Measurements from ENCODE around the gene ADAM17.

GRCh38 chr2:9472511-9472910 lies 83.1 kb downstream of the ADAM17 start:
- TF ChIP-seq CTCF (conservative IDR thresholded peaks at IDR 0.05; ENCODE audit: low read length) = no peak
- TF ChIP-seq EZH2phosphoT487 (IDR thresholded peaks at IDR 0.05; ENCODE audit: borderline replicate concordance) = no peak

Measured in Loucy (cell line).